GM21717 (cell line): ENCODE data around the gene PLEKHA5.

Experiments
- ATAC-seq: cut with Tn5 transposase; IDR thresholded peaks from one replicate; pipeline ENCODE4 v1.9.1; 2021; ENCODE audit warnings: mild to moderate bottlenecking, moderate library complexity; ENCODE audit not compliant: unreplicated experiment

Gene PLEKHA5

GRCh38 chr12:19260135-19260534, 130.6 kb downstream of the PLEKHA5 start:
- ATAC-seq = no peak

DNA sequence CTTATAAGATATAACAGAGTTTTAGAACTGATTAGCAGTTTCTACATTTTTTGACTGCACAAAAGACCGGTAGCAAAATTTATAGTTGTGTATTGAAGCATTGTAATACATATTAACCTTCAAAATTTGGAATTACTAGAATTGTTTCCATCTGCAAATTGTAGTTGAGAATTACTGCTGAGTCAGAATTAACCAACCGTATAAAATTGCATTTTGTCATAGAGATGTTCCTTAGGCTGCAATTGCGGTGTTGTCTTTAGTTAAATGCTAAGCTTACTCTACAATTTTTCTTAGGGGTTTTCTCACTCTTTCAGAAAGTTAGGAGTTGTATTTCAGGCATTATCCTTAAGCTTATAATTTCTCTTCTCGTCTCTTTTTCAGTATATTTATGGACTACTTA, 132.2 kb downstream of the PLEKHA5 start:
- ATAC-seq = no peak

GRCh38 chr12:19263672-19264071, 134.1 kb downstream of the PLEKHA5 start:
- no peak for ATAC-seq

GRCh38 chr12:19273482-19274330, 144.2 kb downstream of the PLEKHA5 start:
- ATAC-seq = no peak

- no peak for ATAC-seq
These were observed 147.2 kb downstream of the PLEKHA5 start for GRCh38 chr12:19276767-19277166.

DNA sequence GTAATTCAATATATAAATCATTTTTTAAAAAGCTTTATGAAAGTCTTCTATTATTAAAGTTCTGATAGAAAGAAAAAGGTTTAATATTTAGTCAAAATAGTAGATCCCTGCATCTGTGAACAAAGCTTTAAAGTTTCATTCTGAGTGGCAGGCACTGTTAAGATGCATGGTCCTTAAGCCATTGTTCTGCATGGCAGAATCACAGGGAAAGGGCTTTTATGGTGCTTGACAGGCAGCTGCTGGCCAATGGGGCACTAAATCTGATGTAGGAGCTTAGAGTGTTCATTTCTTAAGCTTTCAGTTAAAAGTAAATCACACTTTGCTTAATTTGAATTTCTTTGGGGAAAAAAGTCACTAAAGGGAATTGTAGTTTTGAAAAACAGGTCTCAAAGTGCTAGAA, 148.2 kb downstream of the PLEKHA5 start:
- no peak for ATAC-seq

GRCh38 chr12:19278407-19278806, 148.9 kb downstream of the PLEKHA5 start:
- ATAC-seq = no peak

DNA sequence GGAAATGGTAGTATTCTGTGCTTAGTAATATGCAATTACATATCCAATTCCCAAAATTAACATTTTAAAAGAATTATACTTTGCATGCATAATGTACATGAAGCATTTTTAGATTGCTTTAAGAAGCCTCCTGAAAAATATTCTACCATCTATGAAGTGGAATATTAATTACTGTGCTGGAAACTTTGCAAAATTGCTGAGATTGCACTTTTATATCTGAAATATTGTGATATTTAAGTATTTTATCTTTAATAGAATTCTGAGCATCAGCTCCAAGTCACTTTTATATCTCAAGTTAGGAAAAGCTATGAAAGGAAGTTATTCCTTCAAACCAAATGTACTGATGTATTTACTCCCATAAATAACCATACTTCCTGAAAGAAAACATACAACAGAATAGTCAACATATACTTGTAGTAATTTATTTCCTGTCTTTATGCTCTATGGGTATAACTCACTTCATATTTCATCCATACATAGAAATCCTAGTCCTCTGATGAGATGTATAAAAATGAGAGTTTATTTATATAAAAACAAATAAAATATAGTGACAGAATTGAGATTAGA, 152.7 kb downstream of the PLEKHA5 start:
- ATAC-seq = no peak

DNA sequence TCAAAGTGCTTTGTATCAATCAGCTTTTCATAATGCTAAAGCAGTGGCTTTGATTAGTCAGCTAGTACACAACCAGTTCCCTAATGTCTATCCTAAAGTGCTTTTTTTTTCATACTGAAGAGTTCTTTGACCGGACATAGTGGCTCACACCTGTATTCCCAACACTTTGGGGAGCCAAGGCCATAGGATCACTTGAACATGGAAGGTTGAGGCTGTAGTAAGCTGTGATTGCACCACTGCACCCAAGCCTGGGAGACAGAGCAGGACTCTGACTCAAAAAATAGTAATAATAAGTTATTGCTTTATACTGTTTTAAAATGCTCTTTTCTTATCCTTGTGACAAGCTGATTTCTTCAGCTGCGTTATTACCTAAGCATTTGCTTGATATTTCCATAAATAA, 155.1 kb downstream of the PLEKHA5 start:
- no peak for ATAC-seq

GRCh38 chr12:19285793-19286448, 156.4 kb downstream of the PLEKHA5 start:
- no peak for ATAC-seq

- ATAC-seq = no peak
These were observed 157.8 kb downstream of the PLEKHA5 start for GRCh38 chr12:19287302-19287701.

DNA sequence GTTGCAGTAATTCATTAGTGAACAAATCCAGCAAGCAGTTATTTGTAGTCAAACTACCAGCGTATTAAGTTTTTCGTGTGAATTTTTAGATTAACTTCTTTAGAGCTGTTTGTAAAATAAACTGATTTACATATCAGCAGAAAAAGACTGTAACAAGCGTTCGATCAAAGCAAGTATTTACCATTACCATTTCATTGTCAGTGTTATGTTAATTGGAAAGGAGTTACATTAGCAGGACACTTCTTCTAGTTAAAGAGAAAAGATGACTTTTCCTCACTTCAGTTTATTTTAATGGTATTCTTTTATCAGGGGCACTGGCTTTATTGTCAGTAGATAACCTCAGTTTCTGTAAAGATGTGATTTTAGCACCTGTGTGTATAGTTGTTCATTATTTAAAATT, 158.6 kb downstream of the PLEKHA5 start:
- no peak for ATAC-seq

DNA sequence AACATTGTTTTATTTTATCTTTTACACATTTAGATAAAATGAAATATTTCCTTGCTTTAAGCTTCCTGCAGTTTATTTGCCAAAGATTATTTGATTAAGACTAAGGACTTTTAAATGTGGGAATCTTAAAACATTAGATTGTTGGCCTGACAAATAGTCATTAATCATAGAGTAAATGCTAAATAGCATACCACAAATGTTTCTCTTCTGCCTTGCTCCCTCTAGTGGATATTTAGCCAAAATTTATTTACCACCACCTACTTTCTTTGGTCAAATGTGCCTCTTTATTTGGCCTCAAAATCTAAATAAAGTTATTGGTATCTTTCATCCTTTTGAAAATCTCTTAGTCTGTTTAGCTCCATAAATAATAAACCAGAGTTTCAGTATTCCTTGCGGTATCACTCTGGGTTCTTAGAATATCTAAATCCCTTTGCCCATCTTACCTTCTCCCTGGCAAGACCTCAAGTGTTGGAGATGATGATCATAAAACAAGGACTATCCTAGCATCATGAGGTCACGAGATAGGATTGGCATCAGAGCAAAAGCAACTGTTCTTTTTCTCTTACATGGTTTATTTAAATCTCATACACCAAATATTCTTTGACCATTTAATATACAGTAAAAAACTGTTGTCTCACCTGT, 159.2 kb downstream of the PLEKHA5 start:
- ATAC-seq = no peak

DNA sequence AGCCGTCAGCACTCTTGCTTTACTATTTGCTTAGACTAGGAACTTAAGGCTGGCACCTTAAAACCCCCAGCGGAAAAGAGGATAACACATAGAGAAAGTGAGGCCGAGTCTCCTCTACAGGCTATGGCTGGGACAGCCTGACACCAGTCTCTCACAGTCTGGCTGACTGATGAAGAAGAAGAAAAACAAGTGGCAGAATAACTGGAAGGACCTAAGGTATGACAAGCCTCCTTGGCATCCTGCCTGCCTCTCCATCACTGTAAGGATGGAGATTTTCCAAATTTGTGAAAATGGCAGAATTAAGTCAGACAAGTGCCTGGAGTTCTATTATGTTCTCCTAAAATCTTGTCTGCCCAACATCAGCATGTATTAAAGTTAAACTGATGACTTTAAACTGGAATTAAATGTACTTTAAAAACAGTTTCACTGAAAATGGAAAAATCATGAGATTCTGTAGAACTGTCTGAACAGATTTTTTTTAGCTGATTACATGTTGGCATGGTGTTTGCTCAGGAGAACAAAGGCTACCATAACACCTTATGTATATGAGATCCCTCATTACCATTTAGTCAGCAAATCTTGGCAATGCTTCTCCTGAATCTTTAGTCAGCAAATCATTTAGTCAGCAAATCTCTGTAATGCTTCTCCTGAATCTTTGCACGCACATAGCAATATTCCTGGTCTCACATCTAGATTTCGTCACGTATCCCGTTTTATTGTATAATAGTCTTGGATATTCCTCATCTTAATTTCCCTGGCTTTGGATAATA, 169.5 kb downstream of the PLEKHA5 start:
- ATAC-seq = no peak

GRCh38 chr12:19299765-19300164, 170.2 kb downstream of the PLEKHA5 start:
- no peak for ATAC-seq

DNA sequence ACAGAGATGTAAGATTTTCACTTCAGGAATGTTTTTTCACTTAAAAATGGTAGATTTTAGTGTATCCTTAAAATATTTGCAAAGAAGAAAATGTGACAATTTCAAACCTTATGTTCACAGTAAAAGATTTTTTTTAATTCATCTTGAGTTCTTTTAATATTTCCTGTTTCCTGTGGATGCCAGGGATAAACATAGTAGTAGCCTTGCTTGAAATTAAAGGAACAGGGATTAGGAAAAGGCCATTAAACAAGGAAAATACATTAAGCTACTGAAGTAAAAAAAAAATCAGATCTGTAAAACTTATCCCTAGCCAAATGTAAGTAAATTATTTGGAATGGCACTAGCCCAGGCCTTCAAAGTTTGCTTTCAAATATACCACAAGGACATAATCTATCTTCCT, 171.7 kb downstream of the PLEKHA5 start:
- ATAC-seq = no peak

- no peak for ATAC-seq
These were observed 172.2 kb downstream of the PLEKHA5 start for GRCh38 chr12:19301688-19302087.

DNA sequence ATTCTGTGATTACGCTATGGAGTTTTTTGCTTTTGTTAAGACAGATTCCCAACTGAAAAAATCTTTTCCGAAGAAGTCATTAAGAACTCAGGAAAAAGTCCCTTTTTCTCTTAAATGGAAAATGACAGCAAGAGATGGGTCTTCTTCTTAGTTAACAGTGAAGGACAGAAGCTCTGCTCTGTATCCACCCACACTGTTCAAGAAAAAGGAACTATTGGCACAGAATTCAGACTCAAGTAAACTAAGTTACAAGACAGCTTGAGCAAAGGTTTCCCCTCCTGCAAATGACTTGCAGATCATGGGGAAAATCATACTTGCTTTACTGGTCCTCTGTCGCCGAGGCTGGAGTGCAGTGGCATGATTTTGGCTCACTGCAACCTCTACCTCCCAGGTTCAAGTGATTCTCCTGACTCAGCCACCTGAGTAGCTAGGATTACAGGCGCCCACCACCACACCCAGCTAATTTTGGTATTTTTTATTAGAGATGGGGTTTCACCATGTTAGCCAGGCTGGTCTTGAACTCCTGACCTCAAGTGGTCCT, 172.6 kb downstream of the PLEKHA5 start:
- ATAC-seq = no peak

DNA sequence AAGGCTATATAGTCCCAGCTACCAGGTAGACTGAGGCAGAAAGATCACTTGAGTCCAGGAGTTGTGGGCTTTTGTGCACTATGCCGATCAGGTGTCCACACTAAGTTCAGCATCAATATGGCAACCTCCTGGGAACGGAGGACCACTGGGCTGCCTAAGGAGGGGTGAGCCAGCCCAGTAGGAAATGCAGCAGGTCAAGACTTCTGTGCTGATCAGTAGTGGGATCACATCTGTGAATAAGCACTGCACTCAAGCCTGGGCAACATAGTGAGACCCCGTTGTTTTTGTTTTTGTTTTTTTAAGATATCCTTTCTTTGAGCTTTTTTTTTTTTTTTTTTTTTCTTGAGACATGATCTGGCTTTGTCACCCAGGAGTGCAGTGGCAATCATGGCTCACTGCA, 174.0 kb downstream of the PLEKHA5 start:
- no peak for ATAC-seq

GRCh38 chr12:19304149-19304750, 174.7 kb downstream of the PLEKHA5 start:
- no peak for ATAC-seq
